Retina (tissue), 1 donor: ENCODE measurements around the gene CLCN4.

Source experiments
- DNase-seq: peaks from one replicate; pipeline ENCODE4 v3.0.0-alpha.2; 2016

CLCN4 gene

DNA sequence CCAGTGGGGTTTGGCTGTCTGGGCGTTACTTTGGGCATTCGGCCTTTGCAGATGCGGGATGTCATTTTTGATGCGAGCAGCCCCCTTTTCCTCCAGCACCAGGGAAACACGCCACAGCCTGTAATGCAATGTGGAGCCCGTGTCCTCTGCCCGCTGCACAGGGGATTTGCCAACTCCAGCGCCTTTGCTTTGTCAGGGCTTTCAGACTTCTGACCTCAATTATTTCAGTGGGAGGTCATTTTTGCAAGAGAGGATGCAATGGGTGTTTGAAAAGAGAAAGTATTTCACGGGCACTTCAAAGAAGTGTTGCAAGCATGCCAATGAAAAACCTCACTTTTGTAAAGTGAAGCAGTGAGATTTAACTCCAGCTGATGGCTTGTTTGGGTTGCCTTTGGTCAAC is 11.5 kb downstream of the CLCN4 start:
- no peak for DNase-seq

DNA sequence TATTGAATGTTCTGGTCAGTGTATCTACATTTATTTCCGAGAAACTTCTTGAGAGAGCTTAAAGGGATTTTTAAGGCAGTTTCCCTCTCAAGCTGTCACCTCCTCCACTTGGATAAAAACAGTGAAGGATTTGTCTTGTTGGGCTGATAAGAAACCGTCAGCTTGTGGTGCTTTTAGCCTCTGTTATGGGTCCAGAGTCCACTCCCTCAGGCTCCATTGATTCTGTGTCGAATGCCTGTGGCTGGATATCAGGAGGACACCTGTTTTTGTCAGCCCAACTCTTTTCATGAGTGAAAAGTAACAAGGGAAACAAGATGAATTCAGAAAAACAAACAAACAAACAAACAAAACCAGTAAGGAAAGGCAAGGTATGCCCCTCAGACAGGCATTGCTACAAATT is 12.4 kb downstream of the CLCN4 start:
- no peak for DNase-seq

DNA sequence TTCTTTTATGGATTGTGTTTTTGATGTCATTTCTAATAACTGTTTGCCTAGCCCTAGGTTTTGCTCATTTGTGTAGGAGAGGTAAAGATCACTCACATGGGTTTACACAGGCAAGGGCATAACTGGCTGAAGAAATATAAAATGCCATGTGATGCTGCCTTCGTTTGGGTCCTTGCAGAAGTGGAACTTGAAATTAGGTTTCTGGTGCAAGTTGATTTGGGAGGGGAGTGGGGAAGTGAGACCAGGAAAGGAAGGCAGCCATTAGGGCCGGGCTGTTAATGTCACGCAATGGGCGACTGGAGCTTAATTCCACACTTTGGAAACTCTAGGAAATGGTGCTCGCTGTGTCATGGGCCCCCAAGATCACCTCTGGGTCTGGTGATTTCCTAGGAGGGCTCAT is 14.5 kb downstream of the CLCN4 start:
- no peak for DNase-seq

DNA sequence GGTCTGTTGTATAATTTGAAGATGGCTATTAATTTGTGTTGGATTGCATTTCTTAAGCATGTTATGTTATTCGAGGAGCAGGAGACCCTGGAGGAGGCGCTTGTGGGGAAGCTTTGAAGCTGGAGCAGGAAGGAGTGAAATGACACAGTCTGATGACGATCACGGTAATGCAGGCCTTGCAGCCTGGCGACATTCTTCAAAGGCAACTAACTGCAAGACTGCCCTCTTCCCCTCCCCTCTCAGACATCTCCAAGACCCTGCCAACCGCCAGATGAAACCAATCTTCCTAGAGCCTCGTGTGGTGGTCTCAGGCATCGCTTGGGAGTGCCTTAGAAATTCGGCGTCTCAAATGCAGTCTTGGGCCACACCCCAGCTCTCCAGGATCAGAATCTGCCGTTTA is 16.1 kb downstream of the CLCN4 start:
- peak; percentile 34 for DNase-seq

DNA sequence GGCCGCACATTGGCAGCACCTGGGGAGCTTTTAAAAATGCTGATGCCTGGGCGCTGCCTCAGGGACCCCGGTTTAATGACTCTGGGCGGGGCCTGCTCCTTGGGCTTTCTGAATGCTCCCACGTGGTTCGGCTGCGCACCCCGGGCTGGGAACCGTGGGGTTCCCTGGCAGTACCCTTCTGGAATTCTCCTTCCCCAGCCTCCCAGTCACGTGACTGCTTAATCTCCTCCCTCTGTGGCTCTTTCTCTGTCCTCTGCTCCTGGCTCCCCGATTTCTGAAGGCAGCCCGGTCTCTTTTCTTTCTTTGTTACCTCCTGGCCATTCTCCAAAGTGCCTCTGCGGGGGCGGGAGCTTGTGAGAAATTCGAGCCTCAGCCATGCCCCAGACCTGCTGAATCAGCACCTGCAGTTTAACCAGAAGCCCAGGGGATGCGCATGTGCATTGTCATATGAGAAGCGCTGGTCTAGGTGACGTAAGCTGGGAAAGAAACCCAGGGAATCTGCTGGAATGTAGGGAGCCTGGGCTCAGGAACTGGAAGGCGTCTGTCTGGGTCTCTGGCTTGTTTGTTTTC is 16.6 kb downstream of the CLCN4 start:
- DNase-seq, result peak; percentile 44

DNA sequence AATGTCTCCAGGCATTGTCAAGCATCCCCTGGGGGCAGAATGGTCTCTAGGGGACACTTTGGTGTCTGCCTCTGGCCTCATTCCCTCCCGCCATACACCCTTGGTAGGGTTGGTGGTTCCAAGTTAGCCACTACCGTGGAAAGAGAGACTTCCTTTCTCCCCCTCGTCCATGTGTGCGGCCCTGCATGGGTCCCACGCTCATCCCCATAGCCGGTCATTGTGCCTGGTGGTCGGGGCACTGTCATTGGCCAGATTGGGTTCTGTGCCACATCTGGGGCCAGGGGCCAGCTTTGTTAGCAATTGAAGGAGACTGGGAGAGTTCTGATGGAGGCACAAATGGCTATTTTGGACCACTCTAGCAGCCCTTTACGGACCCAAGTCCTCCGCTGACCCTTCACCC is 17.3 kb downstream of the CLCN4 start:
- DNase-seq, result no peak

DNA sequence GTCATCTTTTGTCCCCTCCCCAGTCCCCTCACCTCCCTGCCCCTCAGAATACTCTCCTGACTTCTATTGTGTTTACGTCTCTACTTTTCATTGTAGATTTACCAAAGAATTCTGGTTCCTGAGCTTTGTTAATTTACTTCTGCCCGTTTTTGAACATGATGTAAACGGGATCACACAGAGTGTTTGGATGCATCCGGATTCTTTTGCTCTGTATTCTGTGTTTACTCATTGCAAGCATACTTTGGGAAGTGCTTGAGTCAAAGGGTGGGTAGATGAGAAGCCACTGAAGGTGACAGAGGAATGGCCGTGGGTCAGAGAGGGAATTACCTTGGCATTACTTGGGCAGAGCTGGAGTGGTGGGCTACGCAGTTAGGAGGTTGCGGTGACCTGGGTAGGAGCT is 18.0 kb downstream of the CLCN4 start:
- no peak for DNase-seq

DNA sequence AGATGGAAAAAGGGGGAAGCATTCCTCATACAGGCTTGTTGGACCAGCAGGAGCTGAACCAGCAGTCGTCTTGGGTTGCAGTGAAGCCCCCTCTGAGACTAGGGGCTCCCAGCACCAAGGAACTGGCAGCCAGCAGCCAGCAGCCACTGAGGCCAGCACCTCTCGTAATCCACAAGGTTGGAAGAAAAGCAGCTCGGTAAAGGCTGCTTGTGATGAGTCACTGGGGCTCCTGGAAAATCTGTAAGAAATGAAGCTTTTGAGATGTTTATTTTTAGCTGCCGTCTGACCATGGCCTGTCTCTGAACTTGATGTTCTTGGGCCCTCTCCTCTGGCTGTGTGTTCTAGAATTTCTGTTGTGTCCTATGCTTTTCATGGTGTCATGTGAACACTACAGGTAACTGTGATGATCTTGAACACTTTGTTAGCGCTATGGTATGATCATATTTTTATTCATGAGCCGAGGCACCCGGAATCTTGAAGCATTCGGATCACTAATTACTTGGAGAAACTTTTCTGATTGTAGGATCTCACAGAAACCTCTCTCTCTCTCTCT is 18.6 kb downstream of the CLCN4 start:
- no peak for DNase-seq

DNA sequence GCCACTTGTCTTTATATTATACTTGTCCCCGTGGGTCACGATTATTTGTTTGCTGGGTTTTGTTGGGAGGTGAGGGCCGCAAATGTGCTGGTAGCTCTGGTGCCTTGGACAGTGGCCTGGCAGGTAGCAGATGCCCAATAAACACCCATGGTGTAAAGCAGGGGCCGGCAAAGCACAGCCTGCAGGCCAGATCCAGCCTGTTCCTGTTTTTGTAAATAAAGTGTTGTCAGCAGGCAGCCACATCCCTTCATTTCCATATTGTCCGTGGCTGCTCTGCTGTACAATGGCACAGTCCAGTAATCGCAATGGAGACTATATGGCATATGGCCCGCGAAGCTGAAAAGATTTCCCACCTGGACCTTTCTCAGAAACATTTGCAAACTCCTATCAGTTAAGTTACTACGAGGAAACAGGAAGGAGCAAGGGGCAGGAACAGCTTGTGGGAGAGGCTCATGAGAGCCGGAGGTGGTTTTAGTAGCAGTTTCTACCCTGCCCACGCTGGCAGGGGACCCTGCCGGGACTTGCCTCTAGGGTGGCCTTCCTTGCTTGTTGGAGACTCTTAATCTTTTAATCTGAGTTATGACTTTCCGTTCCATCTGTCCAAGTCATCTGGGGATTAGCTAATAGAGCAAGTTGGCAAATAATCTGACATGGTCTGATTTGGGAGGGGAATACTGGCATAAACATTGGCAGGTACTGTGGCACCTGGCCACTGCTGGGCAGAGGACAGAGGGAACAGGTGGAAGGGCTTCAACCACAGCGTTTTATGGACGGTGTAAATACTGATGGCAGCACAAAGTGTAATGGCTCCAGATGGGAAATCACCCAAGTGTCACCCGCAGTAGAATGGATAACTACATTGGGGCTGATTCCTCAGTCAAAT is 19.6 kb downstream of the CLCN4 start:
- no peak for DNase-seq

DNA sequence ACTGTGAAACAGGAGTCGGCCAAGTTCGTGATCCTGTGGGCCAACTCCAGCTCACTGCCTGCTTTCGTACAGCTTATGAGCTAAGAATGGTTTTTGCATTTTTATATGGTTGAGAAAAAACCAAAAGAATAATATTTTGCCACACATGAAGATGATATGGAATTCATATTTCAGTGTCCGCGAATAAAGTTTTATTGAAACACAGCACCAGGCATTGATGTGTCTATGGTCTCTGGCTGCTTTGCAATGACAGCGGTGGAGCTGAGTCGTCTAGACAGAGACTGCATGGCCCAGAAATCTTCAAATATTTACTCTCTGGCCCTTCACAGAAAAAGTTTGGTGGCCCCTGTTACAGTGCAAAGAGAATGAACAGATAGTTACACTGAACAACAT is 20.2 kb downstream of the CLCN4 start:
- DNase-seq, result no peak

DNA sequence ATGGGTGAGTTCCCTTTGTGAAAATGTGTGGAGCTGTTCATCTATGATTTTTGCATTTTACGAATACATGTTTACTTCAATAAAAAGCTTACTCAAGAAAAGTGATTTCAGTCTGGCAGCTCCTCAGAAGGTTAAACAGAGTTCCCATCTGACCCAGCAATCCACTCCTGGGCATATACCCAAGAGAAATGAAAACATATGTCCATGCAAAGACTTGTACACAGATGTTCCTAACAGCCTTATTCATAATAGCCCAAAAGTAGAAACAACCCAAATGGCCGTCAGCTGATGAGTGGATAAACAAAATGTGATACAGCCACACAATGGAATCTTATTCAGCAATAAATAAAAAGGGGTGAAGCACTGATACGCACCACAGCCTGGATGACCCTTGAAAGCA is 20.8 kb downstream of the CLCN4 start:
- no peak for DNase-seq

DNA sequence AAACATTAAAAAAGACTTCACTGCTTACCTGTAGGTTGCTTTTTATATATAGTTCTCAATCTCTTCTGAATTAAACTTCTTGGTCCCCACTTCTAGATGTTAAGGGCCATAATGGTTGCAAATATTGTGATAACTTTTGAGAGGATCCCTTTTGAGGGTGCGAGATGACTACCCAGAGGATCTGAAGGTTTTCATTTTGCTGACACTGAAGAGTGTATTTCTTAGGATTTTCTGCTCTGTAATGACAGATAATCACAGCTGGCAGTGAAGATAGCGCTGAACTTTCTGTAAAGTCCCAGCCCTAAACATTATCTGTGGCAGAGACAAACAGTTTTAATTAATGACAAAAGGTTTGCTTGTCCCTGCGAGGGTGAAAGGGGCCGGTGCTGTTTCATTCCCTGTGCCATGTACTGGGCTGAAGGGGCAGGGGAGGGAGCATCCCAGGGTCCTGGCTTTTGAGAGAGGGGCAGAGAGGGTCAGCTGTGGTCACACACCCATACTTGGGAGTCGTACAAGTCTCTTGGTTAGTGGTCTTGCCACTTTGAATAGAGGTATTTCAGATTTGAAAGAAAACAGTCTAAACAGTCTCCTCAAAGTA is 22.2 kb downstream of the CLCN4 start:
- DNase-seq, result no peak

DNA sequence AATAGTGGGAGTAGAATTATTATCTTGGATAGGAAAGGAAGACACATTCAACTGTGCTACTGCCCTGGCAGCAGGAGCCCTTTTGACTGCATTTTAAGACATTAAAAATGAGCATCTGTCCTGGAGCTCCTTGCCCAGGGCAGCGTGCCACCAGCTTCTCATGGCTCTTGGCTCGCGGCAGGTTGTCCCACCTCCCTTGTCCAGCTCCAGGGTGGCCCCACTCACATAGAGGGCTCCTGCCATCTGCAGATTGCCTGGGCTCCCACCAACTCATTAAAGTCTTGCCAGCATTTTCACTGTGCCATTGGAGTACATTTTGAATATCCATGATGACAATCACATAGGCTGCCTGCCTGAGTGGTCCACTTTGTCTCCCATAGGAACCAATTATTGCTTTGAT is 27.0 kb downstream of the CLCN4 start:
- no peak for DNase-seq

DNA sequence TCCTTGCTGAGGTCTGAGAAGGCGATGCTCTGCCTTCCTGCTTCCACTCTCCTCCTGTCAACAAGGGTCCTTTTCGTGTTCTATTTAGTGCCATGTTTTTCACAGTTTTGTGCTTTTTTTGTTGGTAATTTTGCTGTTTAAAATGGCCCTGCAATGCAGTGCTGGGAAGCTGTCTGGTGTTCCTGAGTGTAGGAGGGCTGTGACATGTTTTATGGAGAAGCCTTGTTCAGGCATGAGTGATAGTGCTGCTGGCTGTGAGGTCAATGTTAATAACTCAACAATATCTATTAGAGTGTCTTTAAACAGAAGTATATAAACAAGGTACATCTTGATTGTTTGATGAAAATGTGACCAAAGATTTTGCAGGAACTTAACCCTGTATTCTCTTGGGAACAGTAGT is 27.6 kb downstream of the CLCN4 start:
- DNase-seq, result no peak

DNA sequence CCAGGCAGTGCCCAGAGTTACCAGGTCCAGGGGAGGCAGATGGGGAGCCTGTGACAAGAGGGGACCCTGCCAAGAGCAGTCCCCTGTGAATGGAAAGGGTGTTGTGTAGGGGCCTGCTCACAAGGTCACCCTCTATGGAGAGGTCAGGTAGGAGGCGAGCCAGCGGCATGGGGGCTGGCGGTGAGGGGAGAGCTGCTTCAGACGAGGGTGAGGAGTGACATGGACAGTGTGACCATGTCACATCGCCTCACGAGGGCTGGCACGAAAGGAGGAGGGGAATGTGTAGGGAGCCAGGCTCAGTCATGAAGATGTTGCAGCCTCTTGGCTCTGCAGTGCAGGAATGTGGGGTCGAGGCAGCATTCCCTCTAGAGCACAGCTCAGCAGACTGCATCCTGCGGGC is 29.6 kb downstream of the CLCN4 start:
- DNase-seq, result no peak

DNA sequence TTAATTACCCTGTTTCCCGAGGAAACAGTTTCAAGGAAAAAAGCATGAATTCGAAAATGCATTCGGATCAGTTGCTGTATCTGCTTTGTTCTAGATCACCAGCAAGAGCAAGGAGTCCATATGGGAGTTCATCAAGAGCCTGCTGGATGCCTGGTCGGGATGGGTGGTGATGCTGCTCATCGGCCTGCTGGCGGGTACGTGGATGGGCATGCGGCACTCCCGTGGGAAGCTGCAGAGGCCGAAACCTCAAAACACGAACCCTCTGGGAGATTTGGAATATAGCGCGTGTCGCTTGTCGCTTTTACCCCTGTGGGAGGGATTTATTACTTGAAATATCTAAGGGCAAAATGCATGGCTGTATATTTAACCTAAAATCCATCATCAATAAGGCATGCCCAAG is 30.6 kb downstream of the CLCN4 start:
- no peak for DNase-seq

DNA sequence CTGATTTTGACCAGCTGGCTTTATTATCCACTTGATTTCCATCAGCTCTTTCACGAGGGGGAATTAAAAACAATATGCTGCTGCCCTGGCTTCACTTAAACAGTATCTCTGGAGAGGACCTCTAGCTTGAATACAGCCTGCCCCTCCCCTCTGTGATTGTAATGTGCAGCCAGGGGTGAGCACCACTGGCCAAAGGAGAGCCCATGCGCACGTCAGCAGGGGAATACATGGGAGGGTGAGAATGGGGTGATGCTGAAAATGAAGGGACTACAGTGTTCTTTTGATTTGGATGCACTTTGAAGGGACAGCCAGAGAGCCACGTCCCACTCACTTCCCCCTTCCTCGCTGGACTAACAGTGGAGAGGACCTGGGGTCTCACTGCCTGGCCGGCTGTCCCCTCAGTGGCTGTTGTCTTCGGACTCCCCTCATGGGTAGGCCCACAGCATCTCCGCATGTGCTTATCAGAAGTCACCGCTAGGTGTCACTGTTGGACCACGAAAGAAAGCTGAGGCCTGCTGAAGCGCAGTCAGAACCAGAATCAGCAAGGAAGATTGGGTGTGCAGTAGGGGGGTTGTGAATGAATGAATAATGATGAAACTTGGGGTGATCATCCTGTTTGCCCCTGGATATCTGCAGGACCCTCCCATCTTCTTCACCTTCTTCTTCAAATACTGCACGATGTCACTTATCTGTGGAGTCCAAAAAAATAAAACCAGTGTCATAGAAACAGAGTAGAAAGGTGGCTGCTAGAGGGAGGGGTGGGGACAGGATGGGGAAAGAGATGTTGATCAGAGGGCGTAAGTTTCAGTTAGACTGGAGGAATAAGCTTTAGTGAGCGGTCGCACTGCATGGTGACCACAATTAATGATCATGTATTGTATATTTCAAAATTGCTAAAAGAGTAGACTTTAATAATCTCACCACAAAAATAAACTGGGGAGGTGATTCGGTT is 32.8 kb downstream of the CLCN4 start:
- DNase-seq, result peak; percentile 88

DNA sequence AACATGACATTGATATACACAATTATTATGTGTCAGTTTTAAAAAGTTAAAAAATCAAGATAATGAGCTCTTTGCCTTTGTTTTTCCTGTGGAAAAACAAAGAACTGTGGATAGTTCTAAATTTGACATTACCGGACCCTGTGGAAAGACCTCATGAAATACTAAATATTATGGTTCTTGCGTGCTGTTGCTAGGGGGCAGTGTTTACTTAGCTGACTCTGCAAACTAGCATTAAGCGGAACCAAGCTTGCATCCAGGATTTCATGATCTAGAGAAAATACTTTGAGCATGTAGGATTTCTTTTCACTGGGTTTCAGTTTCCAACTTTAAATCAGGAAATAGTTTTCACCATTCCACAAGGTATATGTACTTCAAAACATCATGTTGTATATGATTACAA is 33.6 kb downstream of the CLCN4 start:
- peak; percentile 54 for DNase-seq

DNA sequence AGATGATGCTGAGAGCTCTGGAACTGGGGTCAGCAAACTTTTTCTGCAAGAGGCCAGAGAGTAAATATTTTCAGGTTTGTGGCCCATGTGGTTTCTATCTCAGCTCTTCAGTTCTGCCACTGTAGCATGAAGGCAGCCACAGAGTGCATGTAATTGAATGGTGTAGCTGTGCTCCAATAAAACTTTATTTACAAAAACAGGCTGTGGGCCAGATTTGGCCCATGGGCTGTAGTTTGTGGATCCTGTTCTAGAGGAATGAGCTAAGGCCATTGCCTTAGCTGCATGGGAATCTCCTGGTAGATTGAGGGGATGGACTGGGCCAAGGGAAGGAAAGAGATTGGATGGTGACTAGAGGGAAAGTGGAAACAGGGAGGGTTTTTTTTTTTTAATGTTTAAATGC is 36.8 kb downstream of the CLCN4 start:
- DNase-seq, result no peak

DNA sequence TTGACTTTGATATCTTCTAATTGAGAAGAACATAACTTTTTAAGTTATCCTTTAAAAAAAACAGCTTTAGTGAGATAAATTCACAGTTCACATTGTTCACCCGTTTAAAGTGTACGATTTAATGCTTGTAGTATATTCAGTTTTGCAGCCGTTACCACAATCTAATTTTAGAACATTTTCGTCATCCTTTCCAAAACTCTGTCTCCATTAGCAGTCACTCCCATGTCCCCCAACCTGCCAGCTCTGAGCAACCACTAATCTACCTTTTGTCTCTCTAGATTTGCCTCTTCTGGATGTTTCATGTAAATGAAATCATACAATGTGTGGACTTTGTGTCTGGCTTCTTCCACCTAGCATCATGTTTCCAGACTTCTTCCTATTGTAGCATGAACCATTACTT is 38.6 kb downstream of the CLCN4 start:
- no peak for DNase-seq

DNA sequence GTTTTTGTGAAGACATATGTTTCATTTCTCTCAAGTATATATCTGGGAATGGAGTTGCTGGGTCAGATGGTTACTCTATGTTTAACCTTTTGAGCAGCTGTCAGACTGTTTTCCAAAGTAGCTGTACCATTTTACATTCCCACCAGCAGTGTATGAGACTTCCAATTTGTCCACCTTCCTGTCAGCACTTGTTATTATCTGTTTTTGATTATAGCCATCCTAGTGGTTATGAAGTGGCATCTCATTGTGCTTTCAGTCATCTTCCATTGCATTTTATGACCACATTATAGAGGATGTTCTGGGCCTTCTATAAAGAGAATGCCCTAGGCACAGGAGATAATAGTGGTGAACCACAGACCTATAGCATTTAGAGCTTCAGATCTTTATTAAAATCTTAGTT is 39.2 kb downstream of the CLCN4 start:
- DNase-seq, result no peak

DNA sequence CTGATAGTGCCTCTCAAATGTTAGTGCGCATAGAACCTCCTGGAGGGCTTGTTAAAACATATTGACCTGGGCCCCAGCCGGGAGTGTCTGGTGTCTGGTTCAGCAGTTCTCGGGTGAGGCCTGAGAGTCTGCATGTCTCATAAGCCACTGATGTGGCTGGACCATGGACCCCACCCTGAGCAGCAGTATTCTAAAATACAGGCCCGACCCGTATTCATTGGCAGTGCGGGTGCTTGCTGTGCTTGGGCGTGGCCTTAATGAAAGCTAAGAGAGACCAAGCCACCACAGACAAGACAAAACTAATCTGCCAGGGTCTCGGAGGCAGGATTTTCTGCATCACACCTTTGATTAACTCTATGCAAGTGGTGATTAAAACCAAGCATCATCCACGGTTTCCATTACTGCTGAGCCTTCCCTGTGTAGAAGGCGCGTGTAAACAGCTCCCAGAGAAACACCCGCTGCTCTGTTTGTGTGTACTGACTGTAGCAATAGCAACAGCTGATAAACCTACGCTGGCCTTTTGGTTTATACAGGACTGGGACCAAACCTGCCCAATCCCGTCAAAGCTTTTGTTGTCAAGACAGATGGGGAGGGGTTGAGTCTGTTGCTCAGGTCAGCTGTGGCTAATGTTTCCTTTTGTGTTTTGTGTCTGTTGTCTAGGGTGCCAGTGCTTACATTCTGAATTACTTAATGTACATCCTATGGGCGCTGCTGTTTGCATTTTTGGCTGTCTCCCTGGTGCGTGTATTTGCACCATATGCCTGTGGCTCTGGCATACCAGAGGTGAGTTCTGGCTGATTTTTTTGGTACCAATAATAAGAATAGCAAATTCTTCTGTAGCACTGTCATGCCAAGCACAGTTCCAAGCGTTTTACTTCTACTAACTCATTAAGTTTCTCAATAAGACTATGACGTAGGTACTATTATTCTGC is 40.8 kb downstream of the CLCN4 start:
- peak; percentile 43 for DNase-seq
